Measurements from ENCODE around the gene ALPP.
"Not testable (repeated sequence)": the region's sequence is repeated elsewhere in the genome, so short reads cannot be mapped to it uniquely, and the experiment has no call there.

ALPP gene

GRCh38 chr2:232333361-232334135 lies 45.0 kb upstream of the ALPP start:
- no peak overlapping the region for H3K4me3 Mint-ChIP-seq
- H3K4me1 Mint-ChIP-seq: peaks cover 4% of the 10 kb centered on the region
- no peak overlapping the region for H3K27ac Mint-ChIP-seq
- peaks cover 4% of the 10 kb centered on the region for H3K27me3 Mint-ChIP-seq (ENCODE audit: low read depth, poor library complexity)
- no peaks in the 10 kb centered on the region for H3K9me3 Mint-ChIP-seq
- peak; percentile 43 for TF ChIP-seq CTCF (IDR thresholded peaks at IDR 0.05)
- H3K36me3 Mint-ChIP-seq (ENCODE audit: low read depth): no peaks in the 10 kb centered on the region
- peak; percentile 53 for DNase-seq

GRCh38 chr2:232334136-232334884 lies 44.2 kb upstream of the ALPP start:
- not testable (repeated sequence) for H3K36me3 Mint-ChIP-seq (ENCODE audit: low read depth); H3K27ac Mint-ChIP-seq; H3K27me3 Mint-ChIP-seq (ENCODE audit: low read depth, poor library complexity); H3K4me1 Mint-ChIP-seq; H3K4me3 Mint-ChIP-seq; H3K9me3 Mint-ChIP-seq; DNase-seq

- H3K4me1 Mint-ChIP-seq; H3K9me3 Mint-ChIP-seq; H3K27ac Mint-ChIP-seq; H3K4me3 Mint-ChIP-seq; H3K27me3 Mint-ChIP-seq (ENCODE audit: low read depth, poor library complexity); DNase-seq; H3K36me3 Mint-ChIP-seq (ENCODE audit: low read depth): not testable (repeated sequence)
Measured at GRCh38 chr2:232334885-232335205, 43.7 kb upstream of the ALPP start.

- H3K4me1 Mint-ChIP-seq; H3K4me3 Mint-ChIP-seq; H3K27me3 Mint-ChIP-seq (ENCODE audit: low read depth, poor library complexity); H3K27ac Mint-ChIP-seq; DNase-seq; H3K9me3 Mint-ChIP-seq; H3K36me3 Mint-ChIP-seq (ENCODE audit: low read depth): not testable (repeated sequence)
- peak; percentile 71 for TF ChIP-seq CTCF (IDR thresholded peaks at IDR 0.05)
Measured at GRCh38 chr2:232335206-232335858, 43.2 kb upstream of the ALPP start.

GRCh38 chr2:232335859-232336215 lies 42.7 kb upstream of the ALPP start:
- no peaks in the 10 kb centered on the region for H3K9me3 Mint-ChIP-seq
- no peak for TF ChIP-seq CTCF (IDR thresholded peaks at IDR 0.05)
- H3K36me3 Mint-ChIP-seq (ENCODE audit: low read depth): peaks cover 10% of the 10 kb centered on the region
- DNase-seq: no peak
- no peak overlapping the region for H3K27ac Mint-ChIP-seq
- H3K4me1 Mint-ChIP-seq: peaks cover 4% of the 10 kb centered on the region
- peaks cover 4% of the 10 kb centered on the region for H3K27me3 Mint-ChIP-seq (ENCODE audit: low read depth, poor library complexity)
- H3K4me3 Mint-ChIP-seq: no peak overlapping the region

GRCh38 chr2:232336241-232336736 lies 42.3 kb upstream of the ALPP start:
- no peak for DNase-seq
- no peak overlapping the region for H3K27ac Mint-ChIP-seq

More at GRCh38 chr2:232336241-232336736, 42.3 kb upstream of the ALPP start:
- TF ChIP-seq CTCF (IDR thresholded peaks at IDR 0.05): no peak
- Mint-ChIP-seq H3K36me3 (ENCODE audit: low read depth) (peaks cover 10% of the 10 kb centered on the region), H3K4me3 (no peak overlapping the region), H3K27me3 (ENCODE audit: low read depth, poor library complexity) (peaks cover 4% of the 10 kb centered on the region), H3K4me1 (peaks cover 4% of the 10 kb centered on the region), H3K9me3 (no peaks in the 10 kb centered on the region)

Data from nephron progenitor cell (in vitro differentiated cells).